ENCODE results near the gene PYY. TPM values are rescaled to one million over a fixed set of nuclear protein-coding genes. Genes with fewer than 3 reads are reported as not detected.
"Not testable (repeated sequence)": the region's sequence is repeated elsewhere in the genome, so short reads cannot be mapped to it uniquely, and the experiment has no call there.

The PYY gene
- total RNA-seq, 3 donors from 2014 or later = 0.88 to 0.98 TPM; not detected in 1

- TF ChIP-seq, protein P1, sequence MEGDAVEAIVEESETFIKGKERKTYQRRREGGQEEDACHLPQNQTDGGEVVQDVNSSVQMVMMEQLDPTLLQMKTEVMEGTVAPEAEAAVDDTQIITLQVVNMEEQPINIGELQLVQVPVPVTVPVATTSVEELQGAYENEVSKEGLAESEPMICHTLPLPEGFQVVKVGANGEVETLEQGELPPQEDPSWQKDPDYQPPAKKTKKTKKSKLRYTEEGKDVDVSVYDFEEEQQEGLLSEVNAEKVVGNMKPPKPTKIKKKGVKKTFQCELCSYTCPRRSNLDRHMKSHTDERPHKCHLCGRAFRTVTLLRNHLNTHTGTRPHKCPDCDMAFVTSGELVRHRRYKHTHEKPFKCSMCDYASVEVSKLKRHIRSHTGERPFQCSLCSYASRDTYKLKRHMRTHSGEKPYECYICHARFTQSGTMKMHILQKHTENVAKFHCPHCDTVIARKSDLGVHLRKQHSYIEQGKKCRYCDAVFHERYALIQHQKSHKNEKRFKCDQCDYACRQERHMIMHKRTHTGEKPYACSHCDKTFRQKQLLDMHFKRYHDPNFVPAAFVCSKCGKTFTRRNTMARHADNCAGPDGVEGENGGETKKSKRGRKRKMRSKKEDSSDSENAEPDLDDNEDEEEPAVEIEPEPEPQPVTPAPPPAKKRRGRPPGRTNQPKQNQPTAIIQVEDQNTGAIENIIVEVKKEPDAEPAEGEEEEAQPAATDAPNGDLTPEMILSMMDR (IDR thresholded peaks at IDR 0.05) = no peak
- intact Hi-C loops (cut with DNase I; ENCODE audit: low total_unique reads) = no loop called here
- no peaks in the 10 kb centered on the region for H3K4me1 ChIP-seq
- H3K36me3 ChIP-seq = no peaks in the 10 kb centered on the region
- no peaks in the 10 kb centered on the region for H3K9me3 ChIP-seq
- DNase-seq (ENCODE audit: low spot score in 2 of 2) = no peak
- peaks cover 0 to 2% of the 10 kb centered on the region in 2 donors for H3K27me3 ChIP-seq
- no peak overlapping the region for H3K27ac ChIP-seq
- H3K4me3 ChIP-seq = no peak overlapping the region
Measured at GRCh38 chr17:43932357-43932756, 21.4 kb downstream of the PYY start.

DNA sequence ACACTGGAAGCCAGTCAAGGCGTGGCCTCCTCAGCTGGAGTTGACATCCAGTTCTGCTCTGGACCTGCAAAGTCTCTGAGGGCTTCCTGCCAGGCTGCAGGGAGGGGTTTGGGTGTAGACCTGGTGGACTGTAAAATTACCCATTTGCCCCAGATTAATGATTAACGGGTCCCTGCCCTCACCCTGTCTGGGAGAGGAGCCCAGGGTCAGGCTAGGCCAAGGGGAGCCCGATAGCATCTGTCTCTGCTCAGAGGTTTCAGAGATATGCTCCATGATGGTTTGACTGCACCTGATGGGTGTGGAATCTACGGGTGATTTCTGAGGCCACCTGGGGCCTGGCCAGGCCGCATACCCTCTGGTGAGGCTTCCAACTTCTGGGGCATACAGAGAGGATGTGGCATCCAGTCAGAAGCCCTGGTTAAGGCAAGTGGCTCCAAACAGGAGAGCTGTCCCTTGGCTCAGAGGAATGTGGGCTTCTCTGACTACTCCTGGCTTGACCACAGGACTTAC is 22.6 kb downstream of the PYY start:
- intact Hi-C loops (cut with DNase I; ENCODE audit: low total_unique reads) = no loop called here
- TF ChIP-seq POLR2A (IDR thresholded peaks at IDR 0.05) (no peak), POLR2AphosphoS5 (IDR thresholded peaks at IDR 0.05) (no peak)
- TF ChIP-seq, protein P1 (IDR thresholded peaks at IDR 0.05) = no peak
- H3K4me3 ChIP-seq = no peak overlapping the region
- no peaks in the 10 kb centered on the region for H3K27me3 ChIP-seq
- H3K4me1 ChIP-seq = no peaks in the 10 kb centered on the region
- H3K36me3 ChIP-seq = no peaks in the 10 kb centered on the region
- no peak for DNase-seq (ENCODE audit: low spot score in 2 of 2)
- H3K9me3 ChIP-seq = no peaks in the 10 kb centered on the region
- H3K27ac ChIP-seq = no peak overlapping the region

- intact Hi-C loops (cut with DNase I; ENCODE audit: low total_unique reads) = no loop called here
- Histone ChIP-seq H3K4me3 (no peak overlapping the region), H3K36me3 (no peaks in the 10 kb centered on the region), H3K4me1 (no peaks in the 10 kb centered on the region), H3K27me3 (no peaks in the 10 kb centered on the region), H3K27ac (no peak overlapping the region), H3K9me3 (no peaks in the 10 kb centered on the region)
- TF ChIP-seq POLR2A (IDR thresholded peaks at IDR 0.05) = no peak
- TF ChIP-seq POLR2AphosphoS5 (IDR thresholded peaks at IDR 0.05) = no peak
- TF ChIP-seq, protein P1 (IDR thresholded peaks at IDR 0.05) = no peak
- no peak for DNase-seq (ENCODE audit: low spot score in 2 of 2)
Measured at GRCh38 chr17:43928609-43929008, 25.1 kb downstream of the PYY start.

- DNase-seq (ENCODE audit: low spot score in 2 of 2); H3K27me3 ChIP-seq; H3K9me3 ChIP-seq; H3K36me3 ChIP-seq; H3K27ac ChIP-seq; intact Hi-C loops (cut with DNase I; ENCODE audit: low total_unique reads); H3K4me1 ChIP-seq: not testable (repeated sequence)
- peak overlapping the region; percentile 27 to 62 (median 52) for H3K4me3 ChIP-seq
Measured at GRCh38 chr17:43927929-43928328, 25.8 kb downstream of the PYY start.

DNA sequence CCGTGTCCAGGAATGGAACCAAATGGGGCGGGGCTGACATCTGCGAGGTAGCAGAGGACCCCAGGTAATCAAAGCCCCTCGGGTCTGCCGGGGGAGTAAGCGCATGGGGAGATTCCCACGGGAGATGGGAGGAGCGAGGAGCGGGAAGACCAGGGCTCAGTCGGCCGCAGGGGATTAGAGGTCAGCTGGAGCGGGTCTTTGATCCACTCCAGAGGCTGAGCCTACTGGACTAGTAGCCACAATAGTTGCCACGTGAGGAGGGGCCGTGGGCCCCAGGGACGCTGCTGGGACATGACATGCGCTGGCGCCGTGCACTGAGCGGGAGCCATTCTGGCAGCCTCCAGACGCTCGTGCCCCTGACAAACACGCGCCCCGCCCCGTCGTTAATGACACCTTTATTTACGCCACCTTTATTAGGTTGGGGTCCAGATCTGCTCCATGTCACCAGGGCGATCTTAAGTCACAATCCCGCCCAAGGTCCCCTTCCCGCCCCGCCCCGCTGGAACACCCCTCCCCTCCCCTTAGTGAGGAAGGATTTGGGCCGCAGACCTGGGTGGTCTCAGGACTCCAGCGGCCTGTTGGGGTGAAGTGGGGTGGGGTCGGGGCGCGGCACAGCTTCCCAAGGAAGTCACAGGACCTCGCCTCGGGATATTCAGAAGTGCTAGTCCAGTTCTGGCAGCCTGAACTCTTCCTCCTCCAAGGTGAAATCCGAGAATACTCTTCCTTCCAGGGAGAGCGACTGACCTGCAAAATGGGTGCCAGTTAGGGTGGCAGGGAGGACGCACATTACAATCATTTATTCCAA is 26.5 kb downstream of the PYY start:
- DNase-seq (ENCODE audit: low spot score in 2 of 2) = no peak
- no peaks in the 10 kb centered on the region for H3K36me3 ChIP-seq
- TF ChIP-seq POLR2A (IDR thresholded peaks at IDR 0.05) = no peak
- no peak for TF ChIP-seq POLR2AphosphoS5 (IDR thresholded peaks at IDR 0.05)
- TF ChIP-seq, protein P1 (IDR thresholded peaks at IDR 0.05) = no peak
- no peaks in the 10 kb centered on the region for H3K27me3 ChIP-seq
- peak overlapping the region; percentile 27 to 62 (median 52) for H3K4me3 ChIP-seq
- H3K9me3 ChIP-seq = no peaks in the 10 kb centered on the region
- H3K4me1 ChIP-seq = no peaks in the 10 kb centered on the region
- H3K27ac ChIP-seq = no peak overlapping the region
- intact Hi-C loops (cut with DNase I; ENCODE audit: low total_unique reads) = no loop called here
